Upper lobe of left lung (tissue), 6 donors: ENCODE data around the gene CD69. TPM values are rescaled to one million over a fixed set of nuclear protein-coding genes. Genes with fewer than 3 reads are reported as not detected.
A peak's percentile ranks its signal among the peaks of the same experiment; 100 is the strongest.

Experiments
- ATAC-seq, 2 donors: fragments of 200-7000 bp; cut with Tn5 transposase; one replicate each; pipeline ENCODE4 v1.9.1; 2022; ENCODE audit warnings: mild to moderate bottlenecking in 2 of 2, moderate library complexity in 2 of 2; ENCODE audit not compliant: low FRiP score in 2 of 2
- DNase-seq, 2 donors: peaks; one replicate each; pipeline ENCODE4 v3.0.0-alpha.2; 2019 to 2020
- H3K27ac ChIP-seq, 4 donors: fragments of 200-600 bp; sonication (generic); one replicate each; pipeline ENCODE4 v1.5.1; 2016 to 2019
- H3K27me3 ChIP-seq, 4 donors: fragments of 200-600 bp; sonication (generic); one replicate each; pipeline ENCODE4 v1.5.1; 2017 to 2019
- H3K36me3 ChIP-seq, 4 donors: fragments of 200-600 bp; sonication (generic); one replicate each; pipeline ENCODE4 v1.5.1; 2016 to 2019
- H3K4me1 ChIP-seq, 4 donors: fragments of 200-600 bp; sonication (generic); one replicate each; pipeline ENCODE4 v1.5.1; 2018 to 2019
- H3K4me3 ChIP-seq, 4 donors: fragments of 200-600 bp; sonication (generic); one replicate each; pipeline ENCODE4 v1.5.1; 2017 to 2019; ENCODE audit warnings: mild to moderate bottlenecking in 2 of 4, moderate library complexity in 1 of 4
- H3K9me3 ChIP-seq, 4 donors: fragments of 200-600 bp; sonication (generic); one replicate each; pipeline ENCODE4 v1.5.1; 2018 to 2019
- CTCF ChIP-seq, 6 experiments: fragments of 450-650 bp in 4 of 6; fragments of 200-600 bp in 2 of 6; sonication (generic) in 2 of 6; IDR thresholded peaks; one replicate each; pipeline ENCODE4 v1.5.1; 2016 to 2019; ENCODE audit warnings: antibody characterized with exemption in 6 of 6
- EP300 ChIP-seq, 4 donors: sonication (generic); formaldehyde crosslinking; IDR thresholded peaks; one replicate each; pipeline ENCODE4 v1.5.1; 2017; ENCODE audit warnings: antibody characterized with exemption in 4 of 4, control low read depth in 2 of 4
- POLR2A ChIP-seq, 4 donors: fragments of 450-650 bp; IDR thresholded peaks; one replicate each; pipeline ENCODE4 v1.5.1; 2016 to 2017; ENCODE audit warnings: antibody characterized with exemption in 4 of 4, mild to moderate bottlenecking in 2 of 4
- POLR2AphosphoS5 ChIP-seq, 2 donors: sonication (generic); formaldehyde crosslinking; IDR thresholded peaks; one replicate each; pipeline ENCODE4 v1.5.1; 2017; ENCODE audit warnings: antibody characterized with exemption in 2 of 2
- WGBS, 2 donors: methylation state at CpG; one replicate each; pipeline ENCODE4 v1.1.5; 2017 to 2018; 5-methylcytosine and 5-hydroxymethylcytosine counted together
- total RNA-seq, 6 donors: library from RNA; depleted of rRNA in 4 of 6; stranded (reverse); fragments of >200 nt in 4 of 6; gene quantifications; one replicate each; pipeline versions ENCODE4 v1.1.0 to v1.2.1, GENCODE V29; 2016 to 2021
- donor health status: DM: no; HTN: no; CAD: no; lungs with moderate emphysema.
- donor health status: DM: no; HTN: yes; CAD: no; lungs with severe emphysema.

CD69 gene
- total RNA-seq, 6 donors from 2014 or later, result 2.8 to 25.2 (median 10.6) TPM

GRCh38 chr12:9735601-9736000 lies 25.1 kb downstream of the CD69 start:
- Histone ChIP-seq H3K9me3 (no peaks in the 10 kb centered on the region), H3K36me3 (no peaks in the 10 kb centered on the region), H3K27ac (no peak overlapping the region), H3K27me3 (no peaks in the 10 kb centered on the region), H3K4me1 (peaks cover 3 to 11% (median 9%) of the 10 kb centered on the region in 4 donors), H3K4me3 (no peak overlapping the region)
- DNase-seq, result no peak
- TF ChIP-seq POLR2A (IDR thresholded peaks at IDR 0.05) (no peak), CTCF (IDR thresholded peaks at IDR 0.05) (no peak), POLR2AphosphoS5 (IDR thresholded peaks at IDR 0.05) (no peak), EP300 (IDR thresholded peaks at IDR 0.05) (no peak)
- ATAC-seq, result no peak
- 82 to 89% methylated on average over 3 of the region's 3 CpGs for WGBS, 2 donors

- 69 to 72% methylated on average over 8 of the region's 8 CpGs for WGBS, 2 donors
Measured at GRCh38 chr12:9732921-9733461, 27.7 kb downstream of the CD69 start, which contains the start of gene CLECL1. Gene CLECL1, minus strand, starts transcription at chr12:9733097.

GRCh38 chr12:9731797-9732196 lies 28.9 kb downstream of the CD69 start:
- Histone ChIP-seq H3K4me1 (peaks cover 0 to 2% (median 0%) of the 10 kb centered on the region in 4 donors), H3K36me3 (no peaks in the 10 kb centered on the region), H3K4me3 (no peak overlapping the region), H3K27ac (peak overlapping the region in 1 of 4 donors; percentile 13), H3K9me3 (no peaks in the 10 kb centered on the region), H3K27me3 (no peaks in the 10 kb centered on the region)
- TF ChIP-seq POLR2A (IDR thresholded peaks at IDR 0.05) (no peak), EP300 (IDR thresholded peaks at IDR 0.05) (no peak), POLR2AphosphoS5 (IDR thresholded peaks at IDR 0.05) (no peak), CTCF (IDR thresholded peaks at IDR 0.05) (no peak)
- DNase-seq (no peak), ATAC-seq (peak in 1 of 2 donors; percentile 40)
- 76 to 83% methylated on average over 2 of the region's 2 CpGs for WGBS, 2 donors

More at GRCh38 chr12:9732921-9733461, 27.7 kb downstream of the CD69 start, which contains the start of gene CLECL1:
- no peak within 1 kb of the TSS for H3K4me3 ChIP-seq
- ATAC-seq (no peak), DNase-seq (no peak)
- no peak for TF ChIP-seq EP300 (IDR thresholded peaks at IDR 0.05)
- TF ChIP-seq POLR2AphosphoS5 (IDR thresholded peaks at IDR 0.05), result no peak
- TF ChIP-seq POLR2A (IDR thresholded peaks at IDR 0.05), result no peak
- peaks cover under 1 to 9% (median 9%) of the 10 kb centered on the region in 4 donors for H3K4me1 ChIP-seq
- peak within 1 kb of the TSS in 1 of 4 donors; percentile 13 for H3K27ac ChIP-seq
- no peaks in the 10 kb centered on the region for H3K27me3 ChIP-seq
- H3K36me3 ChIP-seq, result no peaks in the 10 kb centered on the region
- H3K9me3 ChIP-seq, result no peaks in the 10 kb centered on the region

GRCh38 chr12:9731393-9731792 lies 29.3 kb downstream of the CD69 start:
- H3K4me1 ChIP-seq, result no peaks in the 10 kb centered on the region
- no peaks in the 10 kb centered on the region for H3K36me3 ChIP-seq
- TF ChIP-seq CTCF (IDR thresholded peaks at IDR 0.05) (no peak), EP300 (IDR thresholded peaks at IDR 0.05) (no peak)
- no peaks in the 10 kb centered on the region for H3K27me3 ChIP-seq
- H3K4me3 ChIP-seq, result no peak overlapping the region
- DNase-seq (no peak), ATAC-seq (no peak)
- H3K27ac ChIP-seq, result peak overlapping the region in 1 of 4 donors; percentile 13
- WGBS, 2 donors, result 71 to 74% methylated on average over 6 of the region's 6 CpGs
- no peaks in the 10 kb centered on the region for H3K9me3 ChIP-seq

GRCh38 chr12:9730591-9730990 lies 30.1 kb downstream of the CD69 start:
- Histone ChIP-seq H3K27me3 (no peaks in the 10 kb centered on the region), H3K4me1 (no peaks in the 10 kb centered on the region), H3K4me3 (no peak overlapping the region), H3K9me3 (no peaks in the 10 kb centered on the region), H3K27ac (no peak overlapping the region), H3K36me3 (no peaks in the 10 kb centered on the region)
- no peak for TF ChIP-seq POLR2A (IDR thresholded peaks at IDR 0.05)
- no peak for TF ChIP-seq EP300 (IDR thresholded peaks at IDR 0.05)
- no peak for TF ChIP-seq POLR2AphosphoS5 (IDR thresholded peaks at IDR 0.05)
- TF ChIP-seq CTCF (IDR thresholded peaks at IDR 0.05), result no peak
- 78 to 84% methylated on average over 6 of the region's 6 CpGs for WGBS, 2 donors
- DNase-seq (no peak), ATAC-seq (no peak)
